Dermis blood vessel endothelial cell (primary cell): ENCODE data around the gene TBC1D4. TPM values are rescaled to one million over a fixed set of nuclear protein-coding genes. Genes with fewer than 3 reads are reported as not detected.

Experiments used
- DNase-seq: peaks from one replicate; pipeline ENCODE4 v3.0.0; 2010
- total RNA-seq: library from RNA; depleted of rRNA; stranded (reverse); fragments of >200 nt; gene quantifications from 2 replicates; pipeline ENCODE4 v1.2.3, GENCODE V29; 2014

TBC1D4 gene
- total RNA-seq, 1 donor from 2014 or later = 92.7 TPM

GRCh38 chr13:75417012-75417384 is 65.0 kb downstream of the TBC1D4 start:
- no peak for DNase-seq

GRCh38 chr13:75416327-75417011 is 65.5 kb downstream of the TBC1D4 start:
- DNase-seq = no peak

GRCh38 chr13:75415694-75416093 is 66.3 kb downstream of the TBC1D4 start:
- DNase-seq = peak; percentile 7

GRCh38 chr13:75415171-75415570 is 66.8 kb downstream of the TBC1D4 start:
- no peak for DNase-seq

- no peak for DNase-seq
Observed at GRCh38 chr13:75414036-75414827, 67.7 kb downstream of the TBC1D4 start.

GRCh38 chr13:75411924-75412537 is 69.9 kb downstream of the TBC1D4 start:
- no peak for DNase-seq

- DNase-seq = no peak
Observed at GRCh38 chr13:75410207-75410606, 71.8 kb downstream of the TBC1D4 start.

GRCh38 chr13:75407998-75408397 is 74.0 kb downstream of the TBC1D4 start:
- DNase-seq = no peak

- DNase-seq = no peak
Observed at GRCh38 chr13:75407473-75407872, 74.5 kb downstream of the TBC1D4 start.

GRCh38 chr13:75405976-75406703 is 75.8 kb downstream of the TBC1D4 start:
- no peak for DNase-seq

- DNase-seq = no peak
Observed at GRCh38 chr13:75404726-75405125, 77.2 kb downstream of the TBC1D4 start.

- DNase-seq = no peak
Observed at GRCh38 chr13:75402787-75403186, 79.2 kb downstream of the TBC1D4 start.

GRCh38 chr13:75400775-75401174 is 81.2 kb downstream of the TBC1D4 start:
- DNase-seq = no peak

- DNase-seq = no peak
Observed at GRCh38 chr13:75399879-75400217, 82.1 kb downstream of the TBC1D4 start.

GRCh38 chr13:75399168-75399878 is 82.6 kb downstream of the TBC1D4 start:
- DNase-seq = no peak

- DNase-seq = no peak
Observed at GRCh38 chr13:75398072-75398471, 83.9 kb downstream of the TBC1D4 start.

GRCh38 chr13:75395901-75396300 is 86.1 kb downstream of the TBC1D4 start:
- DNase-seq = no peak

GRCh38 chr13:75395066-75395465 is 86.9 kb downstream of the TBC1D4 start:
- no peak for DNase-seq

GRCh38 chr13:75393839-75394520 is 88.0 kb downstream of the TBC1D4 start:
- DNase-seq = peak; percentile 17

- DNase-seq = no peak
Observed at GRCh38 chr13:75391432-75392100, 90.4 kb downstream of the TBC1D4 start.

- no peak for DNase-seq
Observed at GRCh38 chr13:75390229-75390628, 91.7 kb downstream of the TBC1D4 start.
